Measurements from ENCODE around the gene NEDD8.

Gene NEDD8

GRCh38 chr14:24254630-24255392 lies 22.6 kb upstream of the NEDD8 start:
- H3K36me3 ChIP-seq (ENCODE audit: control insufficient read depth in 2 of 2, insufficient read depth in 1 of 2, low read length in 2 of 2): peaks cover 0 to 15% of the 10 kb centered on the region in 2 experiments; a peak in 2 of 3 replicates

GRCh38 chr14:24253936-24254335 lies 21.8 kb upstream of the NEDD8 start:
- POLR2A ChIA-PET: interaction anchor here (2.2 kb wide), 1 partner anchor 17 kb away, joined by 6 read pairs; the partner anchor contains the start of gene RABGGTA
- CTCF ChIA-PET: interaction anchor here (0.6 to 4.6 kb wide), 2 partner anchors 11 to 36 kb away, joined by 3 to 22 read pairs; partner anchors contain the start of gene TINF2
- peaks cover 0 to 15% of the 10 kb centered on the region in 2 experiments; a peak in 2 of 3 replicates for H3K36me3 ChIP-seq (ENCODE audit: control insufficient read depth in 2 of 2, insufficient read depth in 1 of 2, low read length in 2 of 2)
- no peak overlapping the region for H3K27ac ChIP-seq (ENCODE audit: extremely low read depth, low read depth, low read length)
- H3K4me3 ChIP-seq (ENCODE audit: low read depth, low read length): no peak overlapping the region
- H3K4me1 ChIP-seq (ENCODE audit: control insufficient read depth, insufficient read depth, low read length): no peaks in the 10 kb centered on the region
- no peaks in the 10 kb centered on the region for H3K9me3 ChIP-seq (ENCODE audit: control insufficient read depth, insufficient read depth, low read depth, low read length)
- no peak for TF ChIP-seq KLF17 (tag by site-specific recombination; IDR thresholded peaks at IDR 0.05)
- TF ChIP-seq ZNF571 (tag by site-specific recombination; IDR thresholded peaks at IDR 0.05): no peak
- no peak for TF ChIP-seq ZNF404 (tag by site-specific recombination; IDR thresholded peaks at IDR 0.05)
- no peak for TF ChIP-seq ZNF366 (tag by site-specific recombination; conservative IDR thresholded peaks at IDR 0.05)
- no peak for TF ChIP-seq ZNF341 (tag by site-specific recombination; IDR thresholded peaks at IDR 0.05; ENCODE audit: low read depth)
- no peak for TF ChIP-seq ZFP37 (tag by site-specific recombination; IDR thresholded peaks at IDR 0.05)
- TF ChIP-seq ZNF48 (tag by site-specific recombination; IDR thresholded peaks at IDR 0.05): no peak
- TF ChIP-seq ZBTB6 (tag by site-specific recombination; IDR thresholded peaks at IDR 0.05): no peak
- no peak for TF ChIP-seq ZNF10 (tag by site-specific recombination; IDR thresholded peaks at IDR 0.05)
- no peak for TF ChIP-seq YY1 (tag by site-specific recombination; IDR thresholded peaks at IDR 0.05)
- TF ChIP-seq ZNF18 (tag by site-specific recombination; IDR thresholded peaks at IDR 0.05): no peak
- TF ChIP-seq, protein P1, sequence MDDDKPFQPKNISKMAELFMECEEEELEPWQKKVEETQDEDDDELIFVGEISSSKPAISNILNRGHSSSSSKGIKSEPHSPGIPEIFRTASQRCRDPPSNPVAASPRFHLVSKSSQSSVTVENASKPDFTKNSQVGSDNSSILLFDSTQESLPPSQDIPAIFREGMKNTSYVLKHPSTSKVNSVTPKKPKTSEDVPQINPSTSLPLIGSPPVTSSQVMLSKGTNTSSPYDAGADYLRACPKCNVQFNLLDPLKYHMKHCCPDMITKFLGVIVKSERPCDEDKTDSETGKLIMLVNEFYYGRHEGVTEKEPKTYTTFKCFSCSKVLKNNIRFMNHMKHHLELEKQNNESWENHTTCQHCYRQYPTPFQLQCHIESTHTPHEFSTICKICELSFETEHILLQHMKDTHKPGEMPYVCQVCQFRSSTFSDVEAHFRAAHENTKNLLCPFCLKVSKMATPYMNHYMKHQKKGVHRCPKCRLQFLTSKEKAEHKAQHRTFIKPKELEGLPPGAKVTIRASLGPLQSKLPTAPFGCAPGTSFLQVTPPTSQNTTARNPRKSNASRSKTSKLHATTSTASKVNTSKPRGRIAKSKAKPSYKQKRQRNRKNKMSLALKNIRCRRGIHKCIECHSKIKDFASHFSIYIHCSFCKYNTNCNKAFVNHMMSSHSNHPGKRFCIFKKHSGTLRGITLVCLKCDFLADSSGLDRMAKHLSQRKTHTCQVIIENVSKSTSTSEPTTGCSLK (tag by site-specific recombination; IDR thresholded peaks at IDR 0.05): no peak

More at GRCh38 chr14:24254630-24255392, 22.6 kb upstream of the NEDD8 start:
- no peaks in the 10 kb centered on the region for H3K9me3 ChIP-seq (ENCODE audit: control insufficient read depth, insufficient read depth, low read depth, low read length)
- H3K4me1 ChIP-seq (ENCODE audit: control insufficient read depth, insufficient read depth, low read length): no peaks in the 10 kb centered on the region
- no peak overlapping the region for H3K4me3 ChIP-seq (ENCODE audit: low read depth, low read length)
- no peak overlapping the region for H3K27ac ChIP-seq (ENCODE audit: extremely low read depth, low read depth, low read length)
- ChIA-PET POLR2A (interaction anchor here (0.8 kb wide), 1 partner anchor 16 kb away, joined by 3 read pairs; the partner anchor contains the start of gene RABGGTA), CTCF (interaction anchor here (0.6 to 4.6 kb wide), 5 partner anchors 12 to 177 kb away, joined by 3 to 22 read pairs (median 3); partner anchors contain the start of gene TINF2)
- no peak for TF ChIP-seq ZNF19 (tag by site-specific recombination; IDR thresholded peaks at IDR 0.05; ENCODE audit: low read depth)
- TF ChIP-seq ZNF76 (tag by site-specific recombination; IDR thresholded peaks at IDR 0.05; ENCODE audit: borderline replicate concordance, low read depth): no peak
- no peak for TF ChIP-seq ZBTB1 (tag by site-specific recombination; IDR thresholded peaks at IDR 0.05)
- TF ChIP-seq ZNF645 (tag by site-specific recombination; IDR thresholded peaks at IDR 0.05): no peak
- TF ChIP-seq ZNF157 (tag by site-specific recombination; IDR thresholded peaks at IDR 0.05): no peak
- no peak for TF ChIP-seq ZBTB8A (tag by site-specific recombination; IDR thresholded peaks at IDR 0.05)
- TF ChIP-seq ZFP69B (tag by site-specific recombination; IDR thresholded peaks at IDR 0.05): no peak
- no peak for TF ChIP-seq ZNF112 (tag by site-specific recombination; IDR thresholded peaks at IDR 0.05)
- TF ChIP-seq ZBTB10 (tag by site-specific recombination; IDR thresholded peaks at IDR 0.05): no peak
- TF ChIP-seq ZFP3 (tag by site-specific recombination; IDR thresholded peaks at IDR 0.05; ENCODE audit: low read depth): no peak

All from HEK293 (cell line).